HG03558 (cell line): Measurements from ENCODE around the gene ATM.
"Not testable (repeated sequence)": the region's sequence is repeated elsewhere in the genome, so short reads cannot be mapped to it uniquely, and the experiment has no call there.

ENCODE experiments used
- ATAC-seq: cut with Tn5 transposase; IDR thresholded peaks from one replicate; pipeline ENCODE4 v1.9.1; 2021; ENCODE audit warnings: moderate number of reproducible peaks; ENCODE audit not compliant: unreplicated experiment; ENCODE audit errors: extremely low read depth

ATM gene

GRCh38 chr11:108253176-108253575, 30.3 kb downstream of the ATM start:
- no peak for ATAC-seq

DNA sequence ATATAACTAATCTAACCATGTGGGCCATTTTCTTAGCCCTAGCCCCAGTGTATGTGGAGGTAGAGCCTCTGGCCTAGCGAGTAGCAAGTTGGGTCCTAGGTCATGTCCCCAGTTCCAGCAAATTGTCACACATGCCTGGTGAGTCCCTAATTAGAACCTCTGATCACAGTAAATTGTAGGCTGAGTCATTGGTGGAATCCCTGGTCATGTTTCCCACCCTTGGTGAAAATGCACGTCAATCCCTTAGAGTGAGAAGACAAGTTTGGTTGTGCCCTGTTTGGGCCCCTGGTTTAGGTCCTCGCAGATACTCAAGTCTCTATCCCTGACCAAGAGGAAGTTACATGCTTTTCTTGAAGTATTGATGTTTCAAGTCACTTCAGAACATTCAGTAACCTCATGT, 46.7 kb downstream of the ATM start:
- ATAC-seq: no peak

DNA sequence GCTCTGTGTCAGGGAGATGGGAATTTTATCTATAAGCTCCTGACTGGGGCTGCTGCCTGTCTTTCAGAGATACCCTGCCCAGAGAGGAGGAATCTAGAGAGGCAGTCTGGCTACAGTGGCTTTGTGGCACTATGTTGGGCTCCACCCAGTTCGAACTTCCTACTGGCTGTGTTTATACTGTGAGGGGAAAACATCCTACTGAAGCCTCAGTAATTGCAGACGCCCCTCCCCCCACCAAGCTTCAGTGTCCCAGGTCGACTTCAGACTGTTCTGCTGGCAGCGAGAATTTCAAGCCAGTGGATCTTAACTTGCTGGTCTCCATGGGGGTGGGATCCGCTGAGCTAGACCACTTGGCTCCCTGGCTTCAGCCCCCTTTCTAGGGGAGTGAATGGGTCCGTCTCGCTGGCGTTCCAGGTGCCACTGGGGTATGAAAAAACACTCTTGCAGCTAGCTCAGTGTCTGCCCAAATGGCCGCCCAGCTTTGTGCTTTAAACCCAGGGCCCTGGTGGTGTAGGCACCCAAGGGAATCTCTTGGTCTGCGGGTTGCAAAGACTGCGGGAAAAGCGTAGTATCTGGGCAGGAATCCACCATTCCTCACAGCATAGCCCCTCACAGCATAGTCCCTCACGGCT, 54.2 kb downstream of the ATM start:
- ATAC-seq: not testable (repeated sequence)

DNA sequence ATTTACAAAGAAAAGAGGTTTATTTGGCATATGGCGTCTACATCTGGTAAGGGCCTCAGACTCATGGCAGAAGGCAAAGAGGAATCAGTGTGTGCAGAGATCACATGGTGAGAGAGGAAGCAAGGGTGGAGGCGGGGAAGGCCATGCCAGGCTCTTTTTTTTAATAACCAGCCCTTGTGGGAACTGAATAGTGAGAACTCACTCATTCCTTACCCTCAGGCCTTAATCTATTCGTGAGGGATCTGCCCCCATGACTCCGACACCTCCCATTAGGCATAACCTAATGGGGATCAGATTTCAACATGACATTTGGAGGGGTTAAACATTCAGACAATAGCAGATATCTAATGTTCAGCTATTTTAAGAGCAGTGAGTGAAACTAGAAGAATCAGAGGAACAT, 55.7 kb downstream of the ATM start:
- no peak for ATAC-seq

DNA sequence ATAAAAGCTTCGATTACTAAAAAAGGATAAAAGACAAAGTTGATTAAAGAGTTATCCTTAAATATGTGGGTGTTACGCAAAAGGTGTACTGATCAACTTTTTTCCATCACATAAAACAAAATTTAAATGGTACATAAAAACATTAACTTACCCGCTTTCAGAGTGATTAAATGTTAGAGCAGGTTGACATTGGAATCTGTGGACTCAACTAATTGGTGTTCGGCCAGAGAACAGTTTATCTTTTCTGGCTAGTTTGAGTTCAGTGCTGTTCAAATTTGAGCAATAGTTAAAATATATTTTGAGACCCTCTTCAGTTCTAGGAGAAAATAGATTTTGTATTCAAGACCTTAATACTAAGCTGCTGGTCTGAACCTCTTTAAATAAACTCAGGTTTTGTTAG, 56.1 kb downstream of the ATM start:
- no peak for ATAC-seq

GRCh38 chr11:108286370-108286769, 63.5 kb downstream of the ATM start:
- ATAC-seq: no peak

GRCh38 chr11:108286956-108287355, 64.1 kb downstream of the ATM start:
- ATAC-seq: no peak

DNA sequence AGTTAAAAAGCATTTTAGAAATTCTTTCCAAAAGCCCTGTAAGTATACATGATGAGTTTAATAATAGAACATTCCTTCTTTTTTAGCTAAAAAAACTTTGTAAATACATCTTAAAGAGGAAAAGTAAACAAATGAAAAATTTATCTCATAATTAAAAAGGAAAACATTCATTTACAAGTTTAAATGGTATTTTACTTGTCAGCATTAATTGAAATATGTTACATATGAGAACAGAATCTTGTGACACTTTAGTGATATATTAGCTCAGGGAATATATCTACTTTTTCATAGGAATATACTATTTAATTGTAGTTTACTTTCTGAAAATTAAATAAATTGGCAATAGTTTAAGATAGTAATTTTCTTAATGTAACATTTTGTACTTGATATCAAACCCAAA, 66.2 kb downstream of the ATM start:
- ATAC-seq: not testable (repeated sequence)

DNA sequence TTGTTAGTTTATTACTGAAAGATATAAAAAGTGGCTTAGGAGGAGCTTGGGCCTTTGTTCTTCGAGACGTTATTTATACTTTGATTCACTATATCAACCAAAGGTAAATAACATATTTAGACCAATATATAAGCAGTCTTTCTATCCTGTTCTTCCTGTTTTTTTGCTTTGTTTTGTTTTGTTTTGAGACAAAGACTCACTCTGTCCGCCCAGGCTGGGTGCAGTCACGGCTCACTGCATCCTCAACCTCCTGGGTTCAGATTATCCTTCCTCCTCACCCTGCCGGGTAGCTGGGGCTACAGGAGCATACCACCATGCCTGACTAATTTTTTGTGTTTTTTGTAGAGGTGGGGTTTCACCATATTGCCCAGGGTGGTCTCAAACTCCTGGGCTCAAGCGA, 66.8 kb downstream of the ATM start:
- ATAC-seq: no peak

DNA sequence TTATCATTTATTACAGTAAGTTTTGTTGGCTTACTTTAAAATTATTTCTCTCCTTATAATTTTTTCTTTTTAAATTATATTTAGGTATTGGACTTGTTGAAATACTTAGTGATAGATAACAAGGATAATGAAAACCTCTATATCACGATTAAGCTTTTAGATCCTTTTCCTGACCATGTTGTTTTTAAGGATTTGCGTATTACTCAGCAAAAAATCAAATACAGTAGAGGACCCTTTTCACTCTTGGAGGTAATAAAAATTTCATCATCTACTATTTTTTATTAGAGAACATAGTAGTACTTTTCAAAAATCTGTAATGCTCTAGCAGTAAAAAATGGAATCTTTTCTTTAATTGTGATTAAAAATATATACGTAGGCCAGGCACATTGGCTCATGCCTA, 70.4 kb downstream of the ATM start:
- no peak for ATAC-seq

- peak; percentile 91 for ATAC-seq
Observed at GRCh38 chr11:108302121-108302785, 79.4 kb downstream of the ATM start.

DNA sequence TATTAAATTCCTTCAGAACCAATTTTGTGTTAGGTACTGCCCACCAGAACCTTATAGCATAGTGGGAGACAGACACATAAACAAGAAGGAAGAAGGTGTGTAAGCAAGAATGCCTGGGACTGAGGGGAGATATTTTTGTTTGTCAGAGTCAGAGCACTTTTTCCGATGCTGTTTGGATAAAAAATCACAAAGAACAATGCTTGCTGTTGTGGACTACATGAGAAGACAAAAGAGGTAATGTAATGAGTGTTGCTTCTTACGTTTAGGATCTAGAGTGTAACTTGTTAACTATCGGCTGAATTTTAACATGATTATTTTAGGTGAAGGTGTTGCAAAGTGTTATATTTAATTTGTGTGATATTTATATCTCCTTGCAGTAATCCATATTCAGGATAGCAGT, 84.9 kb downstream of the ATM start:
- no peak for ATAC-seq

DNA sequence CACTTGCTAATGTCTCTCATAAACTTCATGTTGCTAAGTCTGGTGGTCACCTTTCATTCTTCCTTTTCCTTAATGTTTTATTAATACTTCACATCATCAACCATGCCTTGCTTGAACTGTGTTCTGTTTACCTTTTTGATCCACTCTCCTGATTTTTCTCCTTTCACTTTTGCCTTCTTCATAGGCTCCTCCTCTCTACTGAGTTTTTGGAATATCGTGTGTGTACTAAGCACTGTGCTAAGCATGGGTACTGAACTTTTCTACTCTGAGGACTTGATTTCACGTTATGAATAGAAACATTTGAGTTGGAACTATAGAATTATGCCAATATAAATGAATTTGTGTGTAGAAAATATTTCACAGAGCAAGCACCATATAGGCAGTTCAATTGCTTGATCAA, 90.6 kb downstream of the ATM start:
- no peak for ATAC-seq

DNA sequence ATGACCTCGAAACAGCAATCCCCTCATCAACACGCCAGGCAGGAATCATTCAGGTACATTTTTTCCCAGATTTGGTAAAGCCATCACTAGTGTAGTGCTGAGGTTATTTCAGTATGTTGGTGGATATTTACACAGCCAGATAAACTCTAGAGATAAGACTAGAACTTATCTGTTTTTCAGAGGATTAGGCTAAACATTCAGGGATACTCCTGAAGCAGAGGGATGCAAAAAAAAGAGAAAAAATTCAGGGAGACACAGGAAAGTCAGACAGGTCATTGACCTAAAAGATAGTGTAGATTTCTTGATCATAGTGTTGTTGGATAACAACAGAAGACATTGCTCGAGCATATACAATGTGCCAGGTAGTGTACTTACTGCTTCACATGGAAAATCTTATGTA, 93.2 kb downstream of the ATM start:
- no peak for ATAC-seq

DNA sequence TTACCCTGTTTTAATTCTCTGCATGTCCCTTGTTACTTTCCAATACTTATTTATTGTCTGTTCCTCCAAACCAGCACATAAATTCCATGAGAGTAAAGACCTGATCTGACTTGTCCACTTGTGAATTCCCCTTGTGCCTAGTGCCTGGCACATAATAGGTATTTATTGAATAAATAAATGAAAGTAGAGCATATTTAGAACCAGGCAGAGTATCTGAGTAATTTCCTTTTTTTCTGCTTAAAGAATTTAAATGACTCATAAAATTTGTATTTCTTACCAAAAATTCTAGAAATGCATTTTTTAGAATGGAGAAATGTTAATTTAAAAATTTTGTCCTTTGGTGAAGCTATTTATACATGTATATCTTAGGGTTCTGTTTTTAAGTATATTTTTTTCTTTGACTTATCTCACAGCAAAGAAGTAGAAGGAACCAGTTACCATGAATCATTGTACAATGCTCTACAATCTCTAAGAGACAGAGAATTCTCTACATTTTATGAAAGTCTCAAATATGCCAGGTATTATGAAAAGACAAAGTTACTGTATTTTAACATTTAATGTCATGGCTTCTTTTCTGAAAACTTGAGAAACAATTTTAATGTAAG, 96.8 kb downstream of the ATM start:
- no peak for ATAC-seq

DNA sequence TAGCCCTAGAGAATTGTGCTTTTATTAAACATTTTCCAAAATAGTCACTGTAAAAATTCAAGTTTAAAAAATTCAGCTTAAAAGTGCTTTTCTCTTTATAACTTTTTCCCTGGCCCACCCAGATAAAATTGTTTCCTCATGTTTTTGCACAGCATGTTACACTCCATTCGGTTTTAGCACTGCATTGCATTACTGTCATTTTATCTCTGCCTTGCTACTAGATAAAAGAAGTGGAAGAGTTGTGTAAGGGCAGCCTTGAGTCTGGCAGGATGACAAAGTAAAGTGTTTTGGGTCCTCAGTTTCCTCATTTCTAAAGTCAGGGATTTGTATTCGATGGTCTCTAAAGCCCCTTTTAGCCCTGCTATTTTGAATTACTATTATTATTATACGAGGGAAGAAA, 99.8 kb downstream of the ATM start:
- ATAC-seq: no peak

- ATAC-seq: no peak
Observed at GRCh38 chr11:108324587-108324986, 101.7 kb downstream of the ATM start.

DNA sequence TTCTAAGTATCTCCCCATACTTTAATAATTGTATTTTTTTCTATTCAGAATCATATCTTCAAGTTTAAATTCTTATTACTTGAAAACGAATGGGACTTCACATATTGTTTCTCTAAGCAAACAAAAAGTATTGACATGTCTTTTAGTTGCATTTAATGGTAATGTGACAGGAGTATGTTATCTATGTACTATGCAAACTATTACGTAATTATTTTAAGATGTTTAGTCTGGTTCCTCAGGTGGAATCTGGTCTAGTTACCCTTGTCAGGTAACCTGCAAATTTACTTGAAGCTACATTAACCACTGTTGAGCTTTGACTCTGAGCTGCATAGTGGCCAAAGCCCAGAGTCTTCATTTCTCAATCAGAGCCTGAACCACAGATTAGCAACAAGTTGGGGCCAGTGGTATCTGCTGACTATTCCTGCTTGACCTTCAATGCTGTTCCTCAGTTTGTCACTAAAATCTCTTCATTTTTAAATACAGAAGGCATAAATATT, 110.6 kb downstream of the ATM start:
- ATAC-seq: no peak

GRCh38 chr11:108338750-108339149, 115.9 kb downstream of the ATM start:
- ATAC-seq: no peak

DNA sequence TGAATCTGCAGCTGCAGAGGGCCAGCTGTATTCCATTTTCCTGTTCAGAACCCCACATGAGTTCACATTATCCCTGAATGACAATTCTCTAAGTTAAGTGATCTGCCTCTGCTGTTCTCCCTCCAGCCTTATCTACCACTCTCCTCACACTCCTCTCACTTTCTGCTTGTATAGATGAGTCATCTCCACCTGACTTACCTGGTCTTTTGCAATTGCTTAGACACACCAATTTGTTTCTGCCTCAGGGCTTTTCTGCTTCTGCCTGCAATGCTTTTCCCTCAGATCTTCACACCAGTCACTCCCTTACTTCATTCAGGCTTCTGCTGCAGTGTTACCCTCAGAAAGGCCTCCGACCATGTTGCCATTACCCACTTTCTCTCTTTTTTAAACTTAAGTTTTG, 118.1 kb downstream of the ATM start:
- ATAC-seq: no peak

DNA sequence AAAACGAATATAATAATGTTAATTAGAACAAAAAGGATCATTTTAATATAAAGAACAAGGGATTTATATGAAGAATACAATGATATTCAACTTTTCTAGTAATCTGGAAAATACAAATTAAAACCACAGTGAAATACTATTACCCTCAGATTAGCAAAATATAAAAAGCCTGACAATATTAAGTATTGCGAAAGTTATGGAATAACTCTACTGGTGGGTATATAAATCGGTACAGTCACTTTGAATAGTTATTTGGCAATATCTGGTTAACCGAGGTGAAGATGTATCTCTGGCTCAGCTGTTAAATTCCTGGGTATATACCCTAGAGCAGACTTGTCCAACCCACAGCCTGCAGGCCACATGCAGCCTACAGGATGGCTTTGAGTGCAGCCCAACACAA, 118.8 kb downstream of the ATM start:
- no peak for ATAC-seq

DNA sequence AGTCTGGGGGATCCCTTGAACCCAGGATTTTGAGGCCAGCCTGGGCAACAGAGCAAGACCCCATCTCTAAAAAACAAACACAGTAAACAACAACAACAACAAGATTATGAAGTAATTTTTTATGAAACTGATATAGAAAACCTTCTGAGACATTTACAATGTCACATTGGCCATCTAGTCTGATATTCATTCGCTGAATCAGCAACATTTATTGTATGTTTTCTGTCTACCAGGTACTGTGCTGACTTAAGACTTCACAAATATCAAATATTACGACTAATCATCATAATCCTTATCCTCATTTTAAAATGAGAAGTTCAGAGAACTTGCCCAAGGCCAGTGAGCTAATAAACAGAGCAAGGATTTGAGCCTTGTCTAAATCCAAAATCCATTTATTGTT, 120.8 kb downstream of the ATM start:
- ATAC-seq: no peak
